Measurements from ENCODE around the gene SMYD3.
A peak's percentile ranks its signal among the peaks of the same experiment; 100 is the strongest.

SMYD3 gene

GRCh38 chr1:246141306-246141705 lies 365.8 kb downstream of the SMYD3 start:
- no peak for ATAC-seq

- ATAC-seq: peak; percentile 85 to 92
Observed at GRCh38 chr1:246139745-246140182, 367.3 kb downstream of the SMYD3 start.

GRCh38 chr1:246138781-246139180 lies 368.3 kb downstream of the SMYD3 start:
- ATAC-seq: no peak

GRCh38 chr1:246136477-246136876 lies 370.6 kb downstream of the SMYD3 start:
- no peak for ATAC-seq

GRCh38 chr1:246134789-246135188 lies 372.3 kb downstream of the SMYD3 start:
- no peak for ATAC-seq

GRCh38 chr1:246131095-246131494 lies 376.0 kb downstream of the SMYD3 start:
- ATAC-seq: no peak

- ATAC-seq: peak in 1 of 2 donors; percentile 17
Observed at GRCh38 chr1:246128494-246129069, 378.5 kb downstream of the SMYD3 start.

GRCh38 chr1:246126580-246126979 lies 380.5 kb downstream of the SMYD3 start:
- no peak for ATAC-seq

GRCh38 chr1:246122071-246122470 lies 385.0 kb downstream of the SMYD3 start:
- ATAC-seq: no peak

GRCh38 chr1:246121533-246121932 lies 385.5 kb downstream of the SMYD3 start:
- no peak for ATAC-seq

- peak; percentile 85 to 87 for ATAC-seq
Observed at GRCh38 chr1:246117066-246117791, 389.9 kb downstream of the SMYD3 start.

- ATAC-seq: no peak
Observed at GRCh38 chr1:246114369-246114768, 392.7 kb downstream of the SMYD3 start.

- no peak for ATAC-seq
Observed at GRCh38 chr1:246113555-246114095, 393.5 kb downstream of the SMYD3 start.

- no peak for ATAC-seq
Observed at GRCh38 chr1:246111570-246111969, 395.5 kb downstream of the SMYD3 start.

- ATAC-seq: no peak
Observed at GRCh38 chr1:246110343-246111219, 396.5 kb downstream of the SMYD3 start.

GRCh38 chr1:246108278-246108925 lies 398.7 kb downstream of the SMYD3 start:
- ATAC-seq: no peak

GRCh38 chr1:246107516-246108277 lies 399.4 kb downstream of the SMYD3 start:
- no peak for ATAC-seq

GRCh38 chr1:246106342-246106763 lies 400.7 kb downstream of the SMYD3 start:
- ATAC-seq: no peak

GRCh38 chr1:246104927-246105326 lies 402.2 kb downstream of the SMYD3 start:
- ATAC-seq: no peak

GRCh38 chr1:246099570-246099969 lies 407.5 kb downstream of the SMYD3 start:
- ATAC-seq: no peak

- ATAC-seq: no peak
Observed at GRCh38 chr1:246096356-246096755, 410.7 kb downstream of the SMYD3 start.

GRCh38 chr1:246095443-246095842 lies 411.6 kb downstream of the SMYD3 start:
- ATAC-seq: no peak
